Hippocampal formation (tissue), 2 donors: Measurements from ENCODE around the gene RTKN.
A peak's percentile ranks its signal among the peaks of the same experiment; 100 is the strongest.

Source experiments
- DNase-seq, 2 donors: peaks; one replicate each; lab custom pipeline; 2025; lab: John Stamatoyannopoulos, UW

Gene RTKN

DNA sequence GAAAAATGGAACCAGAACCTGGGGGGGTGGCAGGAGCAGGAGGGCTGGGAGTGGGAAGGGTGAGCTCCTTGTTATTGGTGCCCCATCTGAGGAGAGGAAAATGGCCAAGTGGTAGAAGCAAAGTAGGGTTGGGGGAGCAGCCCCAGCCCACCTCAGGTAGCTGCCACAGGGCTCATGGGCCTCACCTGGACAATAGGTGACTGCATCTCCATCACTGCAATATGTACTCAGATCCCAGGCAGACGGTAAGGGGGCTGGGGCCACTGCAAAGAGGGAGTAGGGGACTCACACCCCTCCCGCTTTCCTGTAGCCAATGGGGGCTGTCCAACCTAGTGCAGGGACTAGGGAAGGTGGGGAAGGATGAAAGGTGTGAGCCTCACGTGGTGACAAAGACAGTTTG is 24.5 kb downstream of the RTKN start:
- no peak for DNase-seq

DNA sequence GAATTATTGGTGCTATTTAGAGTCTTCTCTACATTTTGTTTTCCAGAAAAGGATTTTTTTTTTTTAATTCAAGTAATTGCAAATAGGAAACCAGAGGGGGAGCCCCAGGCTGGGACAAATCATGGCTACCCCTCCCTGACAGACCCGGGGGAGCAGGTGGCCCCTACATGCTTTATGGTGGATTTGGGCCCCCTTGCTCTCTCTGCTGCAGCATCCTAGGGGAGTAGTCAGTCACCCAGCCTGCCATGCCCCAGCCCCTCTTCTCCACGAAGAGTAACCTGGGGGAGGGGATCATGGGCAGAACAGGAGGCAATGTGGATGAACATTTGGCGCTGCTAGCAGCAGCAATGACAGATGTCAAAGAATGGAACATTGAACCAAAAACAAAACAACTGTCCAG is 25.0 kb downstream of the RTKN start:
- no peak for DNase-seq

DNA sequence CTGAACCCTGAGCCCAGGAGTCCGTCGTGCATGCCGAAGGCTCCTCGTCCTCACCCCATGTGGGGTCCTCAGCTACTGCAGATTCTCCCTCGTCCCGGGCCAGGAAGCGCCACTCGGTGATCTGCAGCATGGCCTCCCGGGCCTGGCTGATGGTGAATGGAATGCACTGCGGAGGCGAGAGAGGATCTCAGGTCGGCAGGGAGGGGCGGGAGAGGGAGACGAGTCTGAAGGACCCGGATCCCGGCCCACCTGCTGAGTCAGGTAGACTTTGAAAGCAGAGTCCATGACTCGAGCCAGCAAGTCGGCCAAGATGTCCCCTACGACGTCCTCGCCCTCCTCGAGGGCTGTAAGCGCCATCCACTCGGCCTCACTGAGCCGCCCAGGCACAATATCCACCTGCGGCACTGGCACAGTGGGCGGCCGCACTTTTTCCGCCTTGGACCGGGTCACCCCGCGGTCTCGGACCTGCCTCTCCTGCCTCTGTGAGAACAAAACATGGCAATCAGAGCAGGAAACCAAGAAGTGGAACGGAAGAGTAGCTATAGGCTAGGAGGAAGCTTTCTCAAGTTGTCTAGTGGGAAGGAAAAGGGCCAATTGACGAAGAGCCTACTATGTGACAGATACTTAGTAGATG is 25.9 kb downstream of the RTKN start:
- no peak for DNase-seq

DNA sequence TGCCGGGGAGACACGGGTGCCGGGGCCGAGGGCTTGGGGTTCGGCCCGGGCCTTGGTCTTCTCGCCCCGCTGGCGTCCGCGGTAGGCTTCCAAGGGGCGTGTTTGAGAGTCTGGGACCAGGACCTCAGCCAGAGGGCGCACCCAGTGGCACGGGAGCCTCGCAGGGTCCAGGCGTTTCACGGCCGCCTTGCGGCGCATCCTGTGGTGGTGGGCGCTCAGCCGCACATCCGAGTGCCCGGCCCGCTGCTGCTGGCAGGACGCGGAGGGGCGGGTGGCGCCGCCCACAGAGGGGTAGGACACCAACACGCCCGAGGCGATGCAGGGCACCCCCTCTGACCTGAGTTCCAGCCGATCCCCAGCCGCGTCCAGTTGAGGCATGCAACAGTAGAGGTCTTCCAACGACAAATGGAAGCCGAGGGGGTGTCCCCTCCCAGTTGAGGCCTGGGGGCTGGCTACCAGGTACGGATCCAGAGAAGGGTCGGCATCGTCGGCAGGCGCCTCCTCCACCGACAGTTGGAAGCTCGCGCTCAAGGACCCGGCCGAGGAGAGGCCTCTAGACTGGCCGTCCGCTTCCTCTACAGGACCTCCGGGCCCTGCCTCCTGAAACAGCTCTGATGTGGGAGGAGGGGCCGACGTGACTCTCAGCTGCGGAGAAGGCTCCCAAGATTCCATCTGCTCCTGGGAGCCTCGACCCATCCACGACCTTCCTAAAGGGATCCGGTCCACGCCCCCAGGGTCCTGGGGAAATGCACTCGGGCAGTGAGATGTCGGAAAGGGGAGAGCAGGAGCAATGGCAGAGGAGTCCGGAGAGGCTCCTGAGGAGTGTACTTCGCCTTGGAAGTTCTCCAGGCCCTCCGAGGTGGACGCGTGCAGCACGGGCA is 26.6 kb downstream of the RTKN start:
- DNase-seq: peak; percentile 21 to 49

DNA sequence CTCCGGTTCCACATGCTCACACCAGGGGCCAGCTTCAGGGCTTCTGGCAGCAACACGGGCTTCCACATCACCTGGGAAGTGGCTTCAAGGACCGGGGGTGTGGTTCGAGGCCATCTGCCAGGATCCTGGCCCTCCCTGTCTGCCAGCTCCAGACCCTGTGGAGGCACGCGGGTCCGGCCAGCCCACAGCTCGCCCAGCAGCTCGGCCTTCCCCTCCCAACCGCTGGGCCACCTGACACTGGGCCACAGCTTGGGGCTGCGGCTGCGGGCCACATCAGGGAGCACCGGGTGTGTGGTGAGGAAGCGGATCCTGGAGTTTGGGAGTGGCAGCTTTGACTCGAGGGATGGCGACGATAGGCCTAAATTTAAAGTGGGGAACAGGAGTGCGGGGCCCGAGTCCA is 27.3 kb downstream of the RTKN start:
- no peak for DNase-seq

DNA sequence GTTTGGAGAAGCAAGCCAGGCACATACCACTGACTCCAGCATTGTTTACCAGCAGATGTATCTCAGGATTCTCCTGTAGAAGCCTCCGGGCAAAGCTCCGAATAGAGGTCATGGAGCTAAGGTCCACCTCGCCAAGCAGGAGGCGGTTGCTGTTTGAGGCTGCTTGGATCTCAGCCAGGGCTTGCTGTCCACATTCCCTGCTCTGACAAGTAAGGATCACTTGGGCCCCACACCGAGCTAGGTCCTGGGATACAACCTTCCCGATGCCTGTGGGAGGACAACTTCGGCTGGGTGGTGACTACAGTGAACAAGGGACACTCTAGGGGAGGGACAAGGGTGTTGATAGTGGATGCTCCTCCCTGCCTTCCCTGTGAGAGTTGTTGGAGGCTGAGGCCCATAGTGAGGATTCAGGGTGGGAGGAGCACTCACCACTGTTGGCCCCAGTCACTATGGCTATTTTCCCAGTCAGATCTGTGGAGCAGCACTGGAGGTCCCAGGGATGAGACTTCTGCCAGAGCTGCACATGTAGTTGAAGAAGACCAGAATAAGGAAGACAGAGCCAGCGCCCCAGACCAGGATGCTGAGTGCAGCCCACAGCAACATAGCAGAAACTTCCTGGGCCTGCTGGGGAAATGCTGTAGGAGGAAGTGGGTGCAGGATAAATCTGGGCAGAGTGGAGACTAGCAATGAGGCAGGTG is 28.6 kb downstream of the RTKN start:
- no peak for DNase-seq

DNA sequence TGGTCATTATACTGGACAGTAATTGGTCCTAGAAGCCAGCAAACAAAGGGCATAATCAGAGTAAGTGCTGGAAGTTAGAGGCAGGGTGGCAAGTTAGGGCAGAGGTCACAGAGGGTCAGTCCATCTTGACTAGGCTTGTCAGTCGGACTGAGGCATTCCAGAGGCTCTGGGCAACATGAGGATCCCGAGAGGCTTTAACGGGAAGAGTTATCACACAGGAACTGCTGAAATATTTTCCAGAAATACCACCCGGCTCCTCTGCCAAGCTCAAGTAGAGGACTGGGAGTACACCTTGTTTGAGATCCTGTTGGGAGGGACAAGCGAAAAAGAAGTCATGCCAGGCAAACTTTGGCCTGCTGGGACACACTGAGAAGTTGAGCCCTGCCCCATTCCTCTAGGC is 34.1 kb downstream of the RTKN start:
- no peak for DNase-seq

DNA sequence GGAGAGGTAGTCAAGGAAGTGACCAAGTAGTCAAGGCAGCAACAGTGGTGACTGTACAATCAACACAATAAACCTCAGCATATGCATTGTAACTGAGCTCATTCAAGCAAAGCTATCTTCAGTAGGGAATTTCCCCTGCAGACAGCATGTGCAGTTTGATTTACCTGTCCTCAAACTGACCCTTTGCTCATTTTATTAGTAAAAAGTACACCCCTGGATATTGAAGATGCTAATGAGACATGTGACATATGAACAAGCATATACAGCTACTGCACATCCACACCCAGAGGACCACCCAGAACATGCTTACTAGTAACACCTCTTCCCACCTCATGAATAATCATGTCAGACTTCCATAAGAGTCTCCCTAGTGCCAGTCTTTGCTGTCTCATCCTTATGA is 35.7 kb downstream of the RTKN start:
- no peak for DNase-seq

DNA sequence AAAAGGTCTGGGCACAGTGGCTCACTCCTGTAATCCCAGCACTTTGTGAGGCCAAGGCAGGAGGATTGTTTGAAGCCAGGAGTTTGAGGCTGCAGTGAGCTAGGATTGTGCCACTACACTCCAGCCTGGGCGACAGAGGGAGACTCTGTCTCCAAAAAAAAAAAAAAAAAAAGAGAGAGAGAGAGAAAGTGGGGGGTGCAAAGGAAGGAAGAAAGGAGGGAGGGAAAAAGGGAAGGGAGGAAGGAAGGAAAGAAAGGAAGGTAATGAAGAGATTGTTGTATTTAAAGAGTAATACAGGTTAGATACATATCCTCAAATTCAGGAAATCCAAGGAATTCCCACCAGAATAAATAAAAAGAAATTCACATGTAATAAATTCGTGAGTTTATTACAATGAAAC is 39.8 kb downstream of the RTKN start:
- no peak for DNase-seq

DNA sequence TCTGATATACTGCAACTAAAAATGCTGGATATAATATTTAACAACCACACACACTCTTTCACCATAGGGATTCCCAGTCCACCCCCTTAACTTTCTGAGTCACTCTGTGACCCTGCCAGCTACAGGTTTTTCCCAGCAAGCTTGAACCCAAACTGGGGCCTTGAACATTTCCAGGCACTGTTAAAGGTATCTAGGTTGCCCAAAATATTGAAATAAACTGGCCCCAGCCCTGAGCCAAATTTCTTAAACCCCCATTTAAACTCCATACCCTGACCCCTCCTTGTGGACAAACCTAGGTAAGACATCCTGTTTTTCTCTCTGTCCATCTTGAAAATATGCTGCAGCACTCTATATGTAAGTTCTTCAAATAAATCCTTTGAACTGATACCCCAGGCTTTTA is 42.0 kb downstream of the RTKN start:
- DNase-seq: no peak

DNA sequence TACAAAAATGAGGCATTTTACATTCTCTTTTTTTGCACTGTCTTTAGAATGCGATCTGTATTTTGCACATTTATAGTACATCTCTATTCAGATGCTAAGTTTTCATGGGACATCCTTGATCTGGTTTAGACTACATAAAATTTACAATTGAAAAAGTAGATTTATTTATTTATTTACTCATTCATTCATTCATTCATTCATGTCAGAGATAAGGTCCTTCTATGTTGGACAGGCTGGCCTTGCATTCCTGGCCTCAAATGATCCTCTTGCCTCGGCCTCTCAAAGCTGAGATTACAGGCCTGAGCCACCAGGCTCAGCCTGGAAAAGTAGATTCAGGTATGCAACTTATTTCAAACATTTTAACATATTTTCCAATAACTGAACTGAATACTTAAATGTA is 45.6 kb downstream of the RTKN start:
- no peak for DNase-seq

DNA sequence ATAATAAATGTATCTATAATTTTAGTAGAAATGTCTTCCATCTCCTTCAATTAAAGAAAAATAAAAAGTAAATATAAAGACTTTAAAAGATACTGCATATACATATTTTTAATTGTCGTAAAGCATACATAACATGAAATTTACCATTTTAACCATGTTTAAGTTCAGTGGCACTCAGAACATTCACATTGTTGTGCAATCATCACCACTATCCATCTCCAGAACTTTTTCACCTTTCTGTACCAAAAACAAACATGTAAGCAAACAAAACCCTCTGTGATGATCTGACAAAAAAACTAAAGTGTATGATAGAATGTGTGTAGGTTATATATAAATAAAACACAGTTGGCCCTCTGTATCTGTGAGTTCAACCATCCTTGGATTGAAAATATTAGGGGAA is 48.2 kb downstream of the RTKN start:
- DNase-seq: no peak

DNA sequence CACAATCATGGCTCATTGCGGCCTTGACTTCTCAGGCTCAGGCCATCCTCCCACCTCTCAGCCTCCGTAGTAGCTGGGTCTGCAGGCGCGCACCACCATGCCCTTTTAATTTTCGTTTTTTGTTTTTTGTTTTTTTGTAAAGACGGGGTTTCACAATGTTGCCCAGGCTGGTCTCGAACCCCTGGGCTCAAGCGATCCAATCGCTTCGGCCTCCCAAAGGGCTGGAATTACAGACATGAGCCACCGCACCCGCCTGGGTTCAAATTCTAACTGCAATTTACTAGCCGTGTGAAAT is 49.3 kb downstream of the RTKN start:
- DNase-seq: no peak

DNA sequence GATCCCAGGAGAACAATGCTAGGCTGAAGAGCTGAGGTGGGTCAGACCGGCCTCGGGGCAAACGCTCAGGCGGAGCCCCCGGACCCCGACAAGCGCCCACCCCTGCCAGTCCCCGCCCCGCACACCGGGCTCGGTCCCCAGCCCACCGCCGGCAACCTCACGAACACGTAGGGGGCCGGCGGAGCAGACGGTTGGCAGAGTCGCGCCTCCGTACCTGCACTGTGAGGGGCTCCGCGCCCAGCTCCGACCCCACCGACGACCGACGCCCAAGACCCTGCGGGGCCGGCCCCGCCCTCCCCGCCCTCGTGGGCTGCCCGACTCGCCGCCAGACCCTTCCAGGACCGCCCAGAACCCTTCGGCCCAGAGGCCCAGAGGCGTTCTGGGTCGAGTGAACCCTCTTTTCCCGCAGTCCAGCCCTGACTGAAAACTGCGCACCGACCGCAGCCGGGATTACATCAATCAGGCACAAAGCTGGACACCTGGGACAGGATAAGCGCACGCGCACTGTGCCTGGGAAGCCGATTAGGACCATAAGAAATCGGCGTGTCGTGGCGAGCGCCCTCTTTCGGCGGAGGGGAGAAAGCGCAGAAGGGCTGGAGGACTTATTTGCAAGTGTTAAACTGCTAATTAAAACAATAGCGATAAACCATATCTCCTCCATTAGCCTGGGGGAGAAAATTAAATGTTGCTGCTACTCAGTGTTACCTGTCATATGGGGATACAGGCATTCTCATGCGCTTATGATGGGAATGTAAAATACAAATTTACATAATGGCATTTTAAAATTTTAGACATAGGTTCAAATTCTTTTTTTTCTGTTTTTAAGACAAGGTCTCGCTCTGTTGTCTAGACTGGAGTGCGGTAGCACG is 49.9 kb downstream of the RTKN start:
- DNase-seq: peak; percentile 79 to 89

DNA sequence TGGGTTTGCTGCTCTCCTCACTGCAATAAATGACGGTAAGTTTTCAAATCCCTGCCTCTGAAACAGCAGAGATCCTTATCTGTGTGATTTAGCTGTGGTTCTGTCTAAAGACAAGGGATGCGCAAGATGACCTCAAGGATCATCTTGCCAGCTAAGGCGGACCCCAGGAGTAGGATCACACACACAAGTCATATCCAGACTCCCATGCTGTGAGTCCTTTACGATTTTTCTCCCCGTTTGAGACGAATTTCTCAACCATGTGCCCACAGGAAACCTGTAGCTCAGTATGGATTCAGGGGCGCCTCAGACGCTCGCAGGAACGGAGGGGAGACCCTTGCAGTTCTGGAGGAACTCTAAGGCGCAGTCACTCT is 50.5 kb downstream of the RTKN start:
- DNase-seq: no peak

DNA sequence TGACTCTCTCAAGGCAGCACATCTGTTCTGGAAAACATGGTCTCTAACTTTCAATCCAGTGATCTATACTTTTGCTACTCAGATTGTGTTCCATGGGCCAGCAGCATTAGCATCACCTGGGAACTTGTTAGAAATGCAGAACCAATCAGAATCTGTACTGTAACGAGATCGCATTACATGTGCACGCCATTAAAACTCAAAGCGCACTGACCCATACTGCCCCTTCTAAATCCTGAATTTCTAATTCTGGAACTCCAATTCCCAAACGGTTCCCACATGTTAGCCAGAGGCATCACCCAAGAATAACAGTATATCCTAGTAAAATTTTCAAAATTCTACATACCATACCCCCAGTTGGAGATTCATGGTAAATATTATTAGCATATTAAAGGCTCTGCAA is 51.1 kb downstream of the RTKN start:
- no peak for DNase-seq

DNA sequence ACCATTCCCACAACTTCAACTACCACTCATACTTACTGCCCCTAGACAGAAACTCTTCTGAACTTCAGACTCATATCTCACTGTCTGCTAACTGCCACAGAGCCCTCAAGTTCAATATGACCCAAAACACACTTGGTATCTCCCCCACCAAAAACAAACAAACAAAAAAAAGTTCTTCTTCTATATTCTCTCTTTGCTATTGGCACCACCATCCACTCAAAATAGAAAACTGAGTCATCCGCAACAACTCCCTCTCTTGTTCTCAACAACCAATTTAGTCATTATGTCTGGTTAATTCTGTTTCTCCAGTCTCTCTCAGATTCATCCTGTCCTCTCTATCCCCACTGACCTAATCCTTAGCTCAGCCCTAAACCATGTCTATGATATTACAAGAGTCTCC is 54.4 kb downstream of the RTKN start:
- DNase-seq: peak in 1 of 2 donors; percentile 36

DNA sequence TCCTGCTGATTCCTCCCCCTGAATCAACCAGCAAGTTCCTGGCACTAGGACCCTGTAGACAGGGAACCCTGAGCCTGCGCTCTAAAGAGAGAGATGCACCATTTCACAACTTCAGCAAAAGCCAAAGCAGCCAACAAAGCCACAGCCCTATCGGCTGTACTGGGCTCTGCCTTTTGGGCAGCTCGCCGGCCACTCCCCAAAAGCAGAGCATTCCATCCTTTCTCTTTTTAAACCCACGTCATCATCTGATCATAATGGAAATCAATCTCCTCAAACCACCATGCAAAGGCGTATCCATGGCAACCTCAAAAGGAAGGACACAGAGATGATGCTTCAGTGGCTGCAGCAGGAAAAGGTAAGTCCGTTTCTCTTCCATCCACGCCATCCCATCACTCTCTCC is 56.3 kb downstream of the RTKN start:
- DNase-seq: peak; percentile 55 to 71

DNA sequence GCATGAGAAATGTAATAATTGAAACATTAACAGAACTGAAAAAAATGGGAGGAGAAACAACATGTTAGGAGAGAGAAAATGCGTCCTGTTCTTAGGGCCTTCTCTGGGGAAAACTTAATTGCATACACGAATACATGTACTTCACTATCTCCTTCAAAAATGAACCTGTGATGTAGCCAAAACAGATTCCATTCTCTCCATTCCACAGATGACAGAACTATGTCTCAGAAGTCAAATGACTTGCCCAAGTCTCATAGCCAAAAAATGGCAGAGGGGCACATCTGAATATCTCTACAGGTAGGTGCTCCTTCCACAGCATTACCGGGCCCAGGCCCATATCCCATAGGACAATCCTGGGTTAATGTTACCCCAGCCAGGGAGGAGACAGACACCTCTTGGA is 57.7 kb downstream of the RTKN start:
- DNase-seq: no peak

DNA sequence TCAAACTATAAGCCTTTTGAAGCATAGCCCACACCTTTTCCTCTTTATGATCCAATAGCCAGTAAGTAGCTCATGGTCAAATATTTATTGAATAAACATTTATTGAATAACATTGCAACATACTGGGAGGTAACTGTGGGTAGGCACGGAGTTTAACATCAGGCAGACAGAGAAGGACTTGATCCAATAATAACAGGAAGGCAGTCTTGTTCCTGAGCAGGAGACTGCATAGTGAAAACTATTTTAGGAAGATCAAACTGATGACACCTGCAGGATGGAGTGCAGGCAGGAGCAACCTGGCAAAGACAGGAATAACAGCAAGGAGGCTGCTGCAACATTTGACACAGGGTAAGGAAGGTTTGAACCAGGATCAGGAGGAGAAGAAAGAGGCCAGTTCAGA is 58.5 kb downstream of the RTKN start:
- DNase-seq: no peak

DNA sequence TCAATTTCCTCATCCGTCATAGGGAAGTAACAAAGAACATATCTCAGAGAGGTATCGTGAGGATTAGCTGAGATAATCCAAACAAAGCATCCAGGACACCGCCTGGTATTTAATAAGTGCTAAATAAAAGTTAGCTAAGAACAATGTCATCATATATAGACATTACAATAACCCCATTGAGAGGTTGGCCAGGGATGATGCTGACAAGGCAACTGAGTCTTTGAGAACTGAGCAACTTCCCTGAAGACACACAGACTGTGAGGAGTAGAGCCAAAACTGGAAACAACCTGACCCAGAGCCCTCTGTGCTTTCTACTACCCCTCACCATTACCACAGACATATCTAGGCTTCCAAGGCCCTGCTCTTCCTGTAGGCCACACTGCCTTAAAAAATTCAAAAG is 60.0 kb downstream of the RTKN start:
- no peak for DNase-seq
